HG03064 (cell line): ENCODE measurements around the gene TARS3.
A peak's percentile ranks its signal among the peaks of the same experiment; 100 is the strongest.
"Not testable (repeated sequence)": the region's sequence is repeated elsewhere in the genome, so short reads cannot be mapped to it uniquely, and the experiment has no call there.

ENCODE experiments used
- ATAC-seq: cut with Tn5 transposase; IDR thresholded peaks from one replicate; pipeline ENCODE4 v1.9.1; 2021; ENCODE audit warnings: low read depth; ENCODE audit not compliant: unreplicated experiment

Gene TARS3

GRCh38 chr15:101723874-101724674 lies at the start of gene TARS3:
Gene TARS3, minus strand, starts transcription at chr15:101724473. Its CDS starts 86 bp downstream, at chr15:101724387.
- ATAC-seq, result peak; percentile 78

- ATAC-seq, result no peak
Observed at GRCh38 chr15:101773496-101774100, 49.3 kb upstream of the TARS3 start.

- no peak for ATAC-seq
Observed at GRCh38 chr15:101772921-101773320, 48.6 kb upstream of the TARS3 start.

GRCh38 chr15:101767083-101767640 lies 42.9 kb upstream of the TARS3 start:
- not testable (repeated sequence) for ATAC-seq

GRCh38 chr15:101765772-101766456 lies 41.6 kb upstream of the TARS3 start:
- ATAC-seq, result no peak

- not testable (repeated sequence) for ATAC-seq
Observed at GRCh38 chr15:101765340-101765671, 41.0 kb upstream of the TARS3 start.

- not testable (repeated sequence) for ATAC-seq
Observed at GRCh38 chr15:101764669-101765339, 40.5 kb upstream of the TARS3 start.

- peak; percentile 39 for ATAC-seq
Observed at GRCh38 chr15:101746716-101747082, 22.4 kb upstream of the TARS3 start.

GRCh38 chr15:101734837-101735236 lies 10.6 kb upstream of the TARS3 start:
- not testable (repeated sequence) for ATAC-seq

- ATAC-seq, result no peak
Observed at GRCh38 chr15:101733545-101733944, 9.3 kb upstream of the TARS3 start.

- ATAC-seq, result no peak
Observed at GRCh38 chr15:101732772-101733171, 8.5 kb upstream of the TARS3 start.

- ATAC-seq, result no peak
Observed at GRCh38 chr15:101731746-101732145, 7.5 kb upstream of the TARS3 start.

GRCh38 chr15:101727186-101727585 lies 2.9 kb upstream of the TARS3 start:
- ATAC-seq, result no peak

GRCh38 chr15:101725073-101725472 lies 800 bp upstream of the TARS3 start:
- no peak for ATAC-seq

- ATAC-seq, result no peak
Observed at GRCh38 chr15:101724675-101725005, 367 bp upstream of the TARS3 start.

GRCh38 chr15:101723171-101723873 lies 951 bp downstream of the TARS3 start:
- peak; percentile 45 for ATAC-seq

- no peak for ATAC-seq
Observed at GRCh38 chr15:101718896-101719295, 5.4 kb downstream of the TARS3 start.

- ATAC-seq, result no peak
Observed at GRCh38 chr15:101712078-101712477, 12.2 kb downstream of the TARS3 start.

- ATAC-seq, result no peak
Observed at GRCh38 chr15:101710806-101711205, 13.5 kb downstream of the TARS3 start.

GRCh38 chr15:101709466-101709865 lies 14.8 kb downstream of the TARS3 start:
- ATAC-seq, result no peak
